HCEC 1CT (cell line): ENCODE measurements around the gene MMP28.

ENCODE experiments used
- DNase-seq: peaks from one replicate; pipeline ENCODE4 v3.0.0-alpha.2; 2017

MMP28 gene, protein sequence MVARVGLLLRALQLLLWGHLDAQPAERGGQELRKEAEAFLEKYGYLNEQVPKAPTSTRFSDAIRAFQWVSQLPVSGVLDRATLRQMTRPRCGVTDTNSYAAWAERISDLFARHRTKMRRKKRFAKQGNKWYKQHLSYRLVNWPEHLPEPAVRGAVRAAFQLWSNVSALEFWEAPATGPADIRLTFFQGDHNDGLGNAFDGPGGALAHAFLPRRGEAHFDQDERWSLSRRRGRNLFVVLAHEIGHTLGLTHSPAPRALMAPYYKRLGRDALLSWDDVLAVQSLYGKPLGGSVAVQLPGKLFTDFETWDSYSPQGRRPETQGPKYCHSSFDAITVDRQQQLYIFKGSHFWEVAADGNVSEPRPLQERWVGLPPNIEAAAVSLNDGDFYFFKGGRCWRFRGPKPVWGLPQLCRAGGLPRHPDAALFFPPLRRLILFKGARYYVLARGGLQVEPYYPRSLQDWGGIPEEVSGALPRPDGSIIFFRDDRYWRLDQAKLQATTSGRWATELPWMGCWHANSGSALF

GRCh38 chr17:35795007-35795870 is at the start of gene MMP28:
TSS of gene MMP28 (minus strand) at chr17:35795641. CDS start at chr17:35795377, 264 bp downstream.
- DNase-seq, result peak; percentile 22

DNA sequence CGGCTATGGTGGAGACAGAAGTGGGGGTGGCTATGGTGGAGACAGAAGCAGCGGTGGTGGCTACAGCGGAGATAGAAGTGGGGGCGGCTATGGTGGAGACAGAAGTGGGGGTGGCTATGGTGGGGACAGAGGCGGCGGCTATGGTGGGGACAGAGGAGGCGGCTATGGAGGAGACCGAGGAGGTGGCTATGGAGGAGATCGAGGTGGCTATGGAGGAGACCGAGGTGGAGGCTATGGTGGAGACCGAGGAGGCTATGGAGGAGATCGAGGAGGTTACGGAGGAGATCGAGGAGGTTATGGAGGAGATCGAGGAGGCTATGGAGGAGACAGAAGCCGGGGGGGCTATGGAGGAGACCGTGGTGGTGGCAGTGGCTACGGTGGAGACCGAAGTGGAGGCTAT is 49.1 kb upstream of the MMP28 start:
- no peak for DNase-seq

- no peak for DNase-seq
These were observed 48.3 kb upstream of the MMP28 start for GRCh38 chr17:35843698-35844097.

GRCh38 chr17:35842239-35842638 is 46.8 kb upstream of the MMP28 start:
- no peak for DNase-seq

GRCh38 chr17:35841505-35841904 is 46.1 kb upstream of the MMP28 start:
- peak; percentile 31 for DNase-seq

- no peak for DNase-seq
These were observed 45.7 kb upstream of the MMP28 start for GRCh38 chr17:35841101-35841500.

DNA sequence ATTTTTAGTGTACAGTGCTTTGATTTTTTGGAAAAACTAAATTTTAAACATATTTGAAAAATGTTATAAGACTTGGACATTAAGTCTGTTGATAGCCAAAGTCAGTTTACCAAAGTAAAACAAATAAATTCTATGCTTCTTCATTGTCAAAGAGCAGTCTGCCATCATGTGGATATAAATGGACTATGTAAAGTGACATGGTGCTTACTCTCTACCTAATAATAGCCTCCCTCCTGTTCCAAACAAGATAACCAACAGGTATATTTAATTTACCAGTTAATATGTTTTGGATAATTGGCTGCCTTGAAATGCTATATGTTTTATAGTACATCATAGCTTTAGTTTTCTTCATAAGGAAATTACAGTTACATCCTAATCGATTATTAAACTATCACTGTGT is 29.8 kb upstream of the MMP28 start:
- DNase-seq, result no peak

- no peak for DNase-seq
These were observed 25.9 kb upstream of the MMP28 start for GRCh38 chr17:35821308-35821707.

DNA sequence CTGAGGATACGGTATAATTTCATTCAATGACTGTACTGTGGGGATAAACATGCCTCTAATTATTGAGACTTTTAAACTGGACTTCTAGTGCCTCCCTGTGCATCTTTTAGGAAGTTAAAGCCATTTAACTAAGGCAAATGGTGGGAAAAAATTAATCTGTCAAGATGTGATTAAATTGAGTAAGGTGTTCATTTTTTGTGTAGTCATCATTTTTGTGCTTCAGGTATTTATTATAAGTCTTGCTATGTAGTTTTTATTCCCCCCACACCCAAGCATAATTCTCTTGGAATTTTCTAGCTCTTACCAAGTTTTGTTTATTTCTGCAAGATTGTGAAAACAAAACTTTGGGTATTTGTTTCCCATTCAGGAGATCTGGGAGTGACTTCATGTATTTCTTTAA is 24.0 kb upstream of the MMP28 start:
- no peak for DNase-seq

- DNase-seq, result peak; percentile 28
These were observed 21.8 kb upstream of the MMP28 start for GRCh38 chr17:35817196-35817595.

DNA sequence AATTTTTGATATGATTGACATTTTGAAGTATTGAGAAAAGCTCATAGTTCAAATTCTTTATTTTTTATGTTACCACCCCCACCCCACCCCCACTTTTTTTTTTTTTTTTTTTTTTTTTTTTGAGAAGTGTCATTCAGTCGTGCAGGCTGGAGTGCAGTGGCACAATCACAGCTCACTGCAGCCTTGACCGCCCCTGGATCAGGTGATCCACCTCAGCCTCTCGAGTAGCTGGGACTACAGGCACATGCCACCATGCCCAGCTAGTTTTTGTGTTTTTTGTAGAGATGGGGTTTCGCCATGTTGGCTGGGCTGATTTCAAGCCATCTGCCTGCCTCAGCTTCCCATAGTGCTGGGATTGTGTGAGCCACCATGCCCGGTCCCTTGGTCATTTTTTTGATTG is 21.3 kb upstream of the MMP28 start:
- DNase-seq, result no peak

- no peak for DNase-seq
These were observed 17.0 kb upstream of the MMP28 start for GRCh38 chr17:35812456-35812855.

DNA sequence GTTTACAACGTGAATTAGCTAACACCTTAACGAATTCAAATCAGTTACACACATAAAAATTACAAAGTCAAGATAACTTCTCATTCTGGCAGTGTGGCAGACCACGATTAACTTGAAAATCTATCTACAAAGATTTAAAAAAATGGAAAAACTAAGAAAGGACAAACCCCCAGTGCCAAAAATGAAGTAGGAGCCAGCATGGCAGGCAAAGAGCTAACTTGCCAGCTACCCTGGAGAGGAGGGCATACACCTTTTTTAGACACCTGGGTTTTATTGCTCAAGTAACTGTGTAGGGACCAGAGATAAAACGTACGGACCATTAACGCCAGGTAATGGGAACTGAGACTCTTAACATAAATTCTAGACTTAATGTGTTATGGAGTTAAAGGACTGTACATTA is 16.3 kb upstream of the MMP28 start:
- no peak for DNase-seq

- peak; percentile 35 for DNase-seq
These were observed 14.5 kb upstream of the MMP28 start for GRCh38 chr17:35809855-35810461.

GRCh38 chr17:35808962-35809854 is 13.8 kb upstream of the MMP28 start, which contains the start of gene TAF15:
TSS of gene TAF15 (plus strand) at chr17:35809484. CDS start at chr17:35809570, 86 bp downstream.
- DNase-seq, result peak; percentile 99

DNA sequence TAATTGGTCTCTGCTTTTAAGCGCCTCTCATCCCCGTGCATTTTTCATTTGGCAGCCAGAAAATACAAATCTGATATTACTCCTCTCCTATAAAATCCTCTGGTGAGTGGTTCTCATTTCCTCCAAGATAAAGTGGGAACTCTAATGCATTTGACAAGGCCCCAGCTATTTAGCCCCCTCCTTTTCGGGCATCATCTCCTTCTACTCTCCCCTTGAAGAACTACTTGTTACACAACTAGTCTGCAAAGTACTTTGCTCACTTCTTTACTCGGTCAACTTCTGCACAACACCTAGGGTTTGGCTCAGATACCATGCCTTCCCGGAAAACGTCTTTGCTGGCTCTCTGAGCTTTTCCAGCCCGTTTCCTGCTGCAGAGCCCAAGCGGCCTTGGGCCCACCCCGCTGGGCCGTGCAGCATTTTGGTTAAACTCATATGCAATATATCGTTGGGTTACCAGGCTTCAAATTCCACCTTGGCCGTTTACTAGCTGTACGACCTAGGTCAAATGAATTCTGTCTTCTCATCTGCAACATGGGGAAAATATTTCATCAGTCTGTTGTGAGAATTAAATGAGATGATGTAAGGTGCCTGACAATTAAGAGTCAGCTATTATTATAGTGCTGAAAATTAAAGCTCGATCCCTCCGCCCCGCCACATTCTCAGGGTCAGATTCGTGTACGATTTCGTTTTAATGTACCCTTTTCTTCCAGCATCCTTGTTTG is 13.0 kb upstream of the MMP28 start:
- DNase-seq, result no peak

- peak; percentile 67 for DNase-seq
These were observed 12.1 kb upstream of the MMP28 start for GRCh38 chr17:35807371-35808144.

- DNase-seq, result peak; percentile 92
These were observed 9.3 kb upstream of the MMP28 start for GRCh38 chr17:35804658-35805192.

DNA sequence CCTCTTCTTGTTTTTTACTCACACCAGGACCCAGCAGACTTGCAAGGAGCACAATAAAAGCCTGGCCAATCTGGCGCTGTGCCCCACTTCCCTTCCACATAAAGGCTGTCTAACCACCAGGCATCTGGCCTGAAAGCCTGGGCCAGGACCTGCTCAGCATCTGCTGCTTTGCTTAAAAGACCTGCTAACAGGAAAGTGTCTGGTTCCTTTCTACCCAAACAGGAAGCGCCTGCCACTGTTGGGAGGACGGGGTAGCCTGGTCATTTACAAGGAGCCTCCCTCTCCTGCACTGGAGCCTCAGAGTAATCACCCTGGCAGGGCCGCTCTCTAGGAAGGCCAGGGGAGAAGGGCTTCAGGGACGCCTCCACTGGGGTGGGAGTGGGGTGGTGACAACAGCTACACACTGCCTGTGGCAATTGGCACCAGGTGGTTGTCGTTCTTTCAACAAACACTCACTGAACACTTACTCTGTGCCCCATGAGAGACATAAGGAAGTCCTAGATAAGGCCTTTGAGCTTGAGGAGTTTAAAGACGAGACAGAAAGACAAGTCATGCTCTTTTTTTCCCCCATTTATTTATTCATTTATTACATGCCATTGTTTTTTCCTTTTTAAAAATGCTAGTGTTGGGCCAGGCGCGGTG is 6.3 kb upstream of the MMP28 start:
- no peak for DNase-seq

DNA sequence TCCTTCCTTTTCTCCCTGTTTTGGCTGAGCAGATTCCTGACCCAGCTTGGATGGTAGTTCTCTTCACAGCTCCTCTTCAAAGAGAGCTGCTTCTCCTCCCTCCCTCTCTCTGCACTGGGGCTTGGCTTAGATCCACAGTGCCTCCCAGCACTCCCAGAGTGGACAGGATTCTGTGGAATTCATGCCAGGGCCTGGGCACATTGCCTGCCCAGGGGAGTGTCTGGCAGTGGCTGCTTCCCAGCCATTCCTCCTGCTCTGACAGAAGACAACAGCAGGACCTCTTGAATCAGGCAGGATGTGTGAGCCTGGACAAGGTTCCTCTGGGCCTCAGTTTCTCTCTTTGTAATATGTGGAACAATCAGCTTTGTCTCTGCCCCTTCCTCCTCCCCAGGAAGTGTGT is 4.5 kb upstream of the MMP28 start:
- no peak for DNase-seq
